ENCODE data around the gene MYO5A.
"Not testable (repeated sequence)": the region's sequence is repeated elsewhere in the genome, so short reads cannot be mapped to it uniquely, and the experiment has no call there.

The MYO5A gene

DNA sequence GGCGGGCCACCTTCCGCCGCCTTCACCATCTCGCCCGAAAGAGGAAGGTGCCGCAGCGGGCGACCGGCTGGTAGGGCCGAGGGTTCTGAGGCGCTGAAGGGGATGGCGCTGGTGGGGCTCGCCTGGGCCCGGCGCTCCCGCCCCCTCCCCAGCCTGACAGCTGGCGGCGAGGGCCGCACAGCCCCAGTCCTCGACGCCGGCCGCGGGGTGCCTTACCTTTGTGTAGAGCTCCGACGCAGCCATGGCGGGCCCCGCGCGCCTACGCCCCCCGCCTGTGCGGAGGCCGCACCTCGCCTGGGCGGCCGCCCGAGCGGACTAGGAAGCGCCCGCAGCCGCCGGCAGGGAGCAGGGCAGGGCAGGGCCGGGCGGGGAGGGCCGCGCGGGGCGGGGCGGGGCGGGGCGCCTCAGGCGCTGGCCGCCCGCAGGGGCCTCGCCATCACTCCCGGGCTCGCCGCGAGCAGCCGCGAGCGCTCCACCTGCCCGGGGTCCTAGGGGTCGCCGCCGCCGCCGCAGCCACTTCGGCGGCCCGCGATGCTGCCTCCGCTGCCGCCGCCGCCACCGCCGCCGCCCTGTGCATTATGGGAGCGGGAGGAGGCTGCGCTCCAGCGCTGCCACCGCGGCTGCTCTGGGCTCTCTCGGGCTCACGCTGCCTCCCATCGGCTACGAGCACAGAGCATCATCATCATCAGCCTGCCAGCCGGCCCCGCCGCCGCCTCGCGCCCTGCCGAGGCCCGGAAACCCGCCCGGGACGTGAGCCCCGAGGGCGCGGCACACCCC, at the start of gene MYO5A:
MYO5A (minus strand) TSS at position 317 of the 777 bp plus-strand sequence; CDS start at position 243, 74 bp downstream.
- no peaks in the 10 kb centered on the region for H3K36me3 Mint-ChIP-seq (ENCODE audit: low read depth)
- peaks cover 21% of the 10 kb centered on the region for H3K4me1 Mint-ChIP-seq (ENCODE audit: low read depth)
- no peaks in the 10 kb centered on the region for H3K9me3 Mint-ChIP-seq
- H3K4me3 Mint-ChIP-seq, result peak within 1 kb of the TSS; percentile 92
- H3K27ac Mint-ChIP-seq, result peak within 1 kb of the TSS; percentile 79
- peaks cover 13% of the 10 kb centered on the region for H3K27me3 Mint-ChIP-seq (ENCODE audit: low read depth)

DNA sequence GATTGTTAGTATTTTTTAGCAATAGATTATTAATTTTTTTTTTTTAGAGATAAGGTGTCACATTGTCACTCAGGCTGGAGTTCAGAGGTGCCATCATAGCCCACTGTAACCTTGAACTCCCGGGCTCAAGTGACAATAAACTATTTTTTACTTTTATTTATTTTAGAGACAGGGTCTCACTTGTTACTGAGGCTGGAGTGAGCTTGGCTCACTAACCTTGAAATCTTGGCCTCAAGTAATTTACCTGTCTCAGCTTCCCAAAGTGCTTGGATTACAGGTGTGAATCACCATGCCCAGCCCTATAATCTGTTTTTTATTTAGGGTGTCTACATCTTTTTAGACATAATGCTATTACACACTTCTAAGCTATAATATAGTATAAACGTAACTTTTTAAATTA, 48.0 kb upstream of the MYO5A start:
- no peaks in the 10 kb centered on the region for H3K27me3 Mint-ChIP-seq (ENCODE audit: low read depth)
- peaks cover 9% of the 10 kb centered on the region for H3K36me3 Mint-ChIP-seq (ENCODE audit: low read depth)
- no peaks in the 10 kb centered on the region for H3K4me1 Mint-ChIP-seq (ENCODE audit: low read depth)
- no peak overlapping the region for H3K4me3 Mint-ChIP-seq
- H3K9me3 Mint-ChIP-seq, result no peaks in the 10 kb centered on the region
- no peak overlapping the region for H3K27ac Mint-ChIP-seq

DNA sequence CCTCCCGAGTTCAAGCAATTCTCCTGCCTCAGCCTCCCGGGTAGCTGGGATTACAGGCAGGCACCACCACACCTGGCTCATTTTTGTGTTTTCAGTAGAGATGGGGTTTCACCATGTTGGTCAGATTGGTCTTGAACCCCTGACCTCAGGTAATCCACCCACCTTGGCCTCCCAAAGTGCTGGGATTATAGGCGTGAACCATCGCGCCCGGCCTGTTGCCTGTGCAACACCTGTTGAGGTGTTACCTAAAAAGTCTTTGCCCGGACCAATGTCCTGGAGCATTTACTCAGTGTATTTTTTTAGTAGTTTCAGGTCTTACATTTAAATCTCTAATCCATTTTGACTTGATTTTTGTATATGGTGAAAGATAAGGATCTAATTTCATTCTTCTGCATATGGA, 46.9 kb upstream of the MYO5A start:
- H3K27me3 Mint-ChIP-seq (ENCODE audit: low read depth); H3K4me3 Mint-ChIP-seq; H3K36me3 Mint-ChIP-seq (ENCODE audit: low read depth); H3K9me3 Mint-ChIP-seq; H3K27ac Mint-ChIP-seq; H3K4me1 Mint-ChIP-seq (ENCODE audit: low read depth): not testable (repeated sequence)

DNA sequence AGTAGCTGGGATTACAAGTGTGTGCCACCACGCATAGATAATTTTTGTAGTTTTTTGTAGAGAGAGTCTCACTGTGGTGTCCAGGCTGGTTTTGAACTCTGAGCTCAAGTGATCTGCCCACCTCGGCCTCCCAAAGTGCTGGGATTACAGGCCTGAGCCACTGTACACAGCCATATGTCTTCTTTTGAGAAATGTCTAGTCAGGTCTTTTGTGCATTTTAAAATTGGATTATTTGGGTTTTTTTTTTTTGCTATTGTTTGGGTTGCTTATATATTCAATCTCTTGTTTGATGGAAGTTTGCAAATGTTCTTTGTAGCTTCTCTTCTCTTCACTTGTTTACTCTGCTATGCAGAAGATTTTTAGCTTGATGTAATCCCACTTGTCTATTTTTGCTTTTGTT, 46.4 kb upstream of the MYO5A start:
- Mint-ChIP-seq H3K36me3 (ENCODE audit: low read depth) (peaks cover 6% of the 10 kb centered on the region), H3K27me3 (ENCODE audit: low read depth) (no peaks in the 10 kb centered on the region), H3K4me1 (ENCODE audit: low read depth) (no peaks in the 10 kb centered on the region), H3K4me3 (no peak overlapping the region), H3K9me3 (no peaks in the 10 kb centered on the region), H3K27ac (no peak overlapping the region)

DNA sequence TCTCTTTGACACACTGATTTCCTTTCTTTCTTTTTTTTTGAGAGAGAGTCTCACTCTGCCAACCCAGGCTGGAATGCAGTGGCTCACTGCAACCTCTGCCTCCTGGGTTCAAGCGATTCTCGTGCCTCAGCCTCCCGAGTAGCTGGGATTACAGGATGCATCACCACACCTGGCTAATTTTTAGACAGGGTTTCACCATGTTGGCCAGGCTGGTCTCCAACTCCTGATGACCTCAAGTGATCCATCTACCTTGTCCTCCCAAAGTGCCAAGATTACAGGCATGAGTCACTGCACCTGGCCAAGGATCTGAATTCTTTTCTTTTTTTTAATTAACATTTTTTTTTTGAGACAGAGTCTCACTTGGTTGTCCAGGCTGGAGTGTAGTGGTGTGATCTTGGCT, 45.9 kb upstream of the MYO5A start:
- H3K27ac Mint-ChIP-seq; H3K4me3 Mint-ChIP-seq; H3K27me3 Mint-ChIP-seq (ENCODE audit: low read depth); H3K4me1 Mint-ChIP-seq (ENCODE audit: low read depth); H3K9me3 Mint-ChIP-seq; H3K36me3 Mint-ChIP-seq (ENCODE audit: low read depth): not testable (repeated sequence)

DNA sequence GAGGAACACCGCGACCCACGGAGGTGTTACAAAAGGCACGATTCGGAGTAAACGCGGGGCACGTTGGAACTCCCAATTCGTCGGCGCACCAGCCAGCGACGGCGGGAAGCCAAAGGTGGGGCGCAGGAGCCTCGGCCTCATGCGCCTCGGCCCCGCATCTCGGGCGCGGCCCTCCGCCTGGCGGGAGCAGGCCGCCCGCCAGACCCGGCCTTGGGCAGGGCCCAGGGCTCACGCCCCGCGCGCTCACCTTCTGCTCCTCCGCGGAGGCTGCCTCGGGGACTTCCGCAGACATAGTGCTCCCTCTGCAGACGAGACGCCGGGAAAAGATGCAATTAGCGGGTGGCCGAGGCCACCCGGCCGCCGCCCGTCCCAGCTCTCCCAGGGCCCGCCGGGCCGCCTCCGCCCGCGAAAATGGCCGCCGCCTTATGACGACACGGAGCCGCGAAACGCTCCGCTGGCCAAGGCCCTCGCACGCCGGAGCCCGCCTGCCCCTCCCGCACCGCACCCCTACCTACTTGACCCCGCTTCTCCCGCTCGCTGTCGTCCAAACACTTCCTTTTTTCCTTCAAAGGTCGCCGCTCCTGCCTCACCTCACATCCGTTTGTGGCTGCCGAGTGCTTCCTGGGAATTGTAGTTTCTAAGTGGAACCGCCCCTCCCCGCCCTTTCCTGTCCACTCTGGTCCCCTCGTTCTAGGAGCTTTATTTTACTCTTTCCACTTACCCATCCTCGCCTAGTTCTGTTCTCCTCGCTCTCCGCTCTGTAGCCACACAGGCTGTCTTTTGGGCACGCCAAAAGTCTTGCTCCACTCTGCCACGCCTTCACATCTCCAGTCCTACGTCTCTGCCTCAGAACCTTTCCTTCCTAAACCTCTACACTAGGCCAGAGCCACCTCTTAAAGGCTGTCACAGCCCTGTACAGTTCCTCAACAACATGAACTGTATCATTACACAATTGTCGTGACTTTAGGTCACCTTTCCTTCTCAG, 40.2 kb upstream of the MYO5A start, which contains the start of gene ARPP19:
ARPP19 (minus strand) TSS at position 430 of the 985 bp plus-strand sequence; CDS start at position 292, 138 bp downstream.
- peaks cover 8% of the 10 kb centered on the region for H3K36me3 Mint-ChIP-seq (ENCODE audit: low read depth)
- no peaks in the 10 kb centered on the region for H3K27me3 Mint-ChIP-seq (ENCODE audit: low read depth)
- peaks cover 30% of the 10 kb centered on the region for H3K4me1 Mint-ChIP-seq (ENCODE audit: low read depth)
- no peaks in the 10 kb centered on the region for H3K9me3 Mint-ChIP-seq
- H3K4me3 Mint-ChIP-seq, result peak within 1 kb of the TSS; percentile 95
- peak within 1 kb of the TSS; percentile 98 for H3K27ac Mint-ChIP-seq

DNA sequence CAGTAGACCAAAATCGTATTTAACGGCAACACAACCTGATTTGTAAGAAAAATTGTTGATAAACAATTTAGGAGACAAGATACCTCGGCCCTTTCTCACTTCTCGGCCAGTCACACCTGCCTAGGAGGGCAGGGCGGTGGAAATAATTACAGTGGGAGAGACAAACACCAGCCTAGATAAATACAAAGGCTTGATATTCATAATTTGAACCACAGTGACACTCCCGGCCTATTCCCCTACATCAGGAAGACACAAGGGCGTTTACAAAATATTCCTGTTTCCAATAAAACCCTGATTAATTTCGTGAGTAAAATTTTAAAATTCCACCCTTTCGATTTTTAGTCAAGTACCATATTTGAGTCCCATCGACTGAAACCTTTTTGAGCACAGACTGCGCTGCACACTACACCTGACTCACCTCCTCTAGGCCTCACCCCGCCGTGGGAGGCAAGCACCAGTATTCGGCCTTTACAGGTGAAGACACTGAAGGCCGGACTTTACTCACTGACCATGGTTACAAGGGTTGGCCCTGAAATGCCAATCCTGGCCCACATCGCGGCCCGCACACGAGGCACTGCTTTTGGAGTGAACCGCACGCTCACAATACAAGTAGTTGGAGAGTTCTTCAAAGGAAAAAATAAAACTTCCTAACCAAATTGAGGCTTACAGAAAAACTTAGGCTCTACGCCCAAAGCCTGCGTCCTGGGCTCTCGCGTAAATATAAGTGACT, 39.4 kb upstream of the MYO5A start:
- peaks cover 36% of the 10 kb centered on the region for H3K4me1 Mint-ChIP-seq (ENCODE audit: low read depth)
- H3K36me3 Mint-ChIP-seq (ENCODE audit: low read depth), result peaks cover 8% of the 10 kb centered on the region
- no peaks in the 10 kb centered on the region for H3K9me3 Mint-ChIP-seq
- peak overlapping the region; percentile 95 for H3K4me3 Mint-ChIP-seq
- H3K27ac Mint-ChIP-seq, result peak overlapping the region; percentile 98
- no peaks in the 10 kb centered on the region for H3K27me3 Mint-ChIP-seq (ENCODE audit: low read depth)

DNA sequence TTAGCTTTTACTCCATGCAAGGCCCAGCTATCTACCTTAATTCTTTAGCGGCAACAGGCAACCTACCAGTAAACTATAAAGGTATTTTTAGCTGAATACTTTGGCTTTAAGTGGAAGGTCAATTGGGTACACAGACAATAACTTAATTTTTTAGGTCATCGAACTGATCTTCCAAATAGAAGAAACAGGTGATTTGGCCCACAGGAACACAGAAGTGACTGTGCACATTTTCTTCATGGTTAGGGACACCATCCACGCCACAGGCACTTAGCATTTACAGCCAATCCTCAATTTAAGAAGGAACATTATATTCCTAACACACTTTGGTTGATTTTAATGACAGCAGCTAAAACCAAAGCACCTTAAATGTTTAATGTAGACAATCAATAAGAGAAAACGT, 38.2 kb upstream of the MYO5A start:
- no peaks in the 10 kb centered on the region for H3K9me3 Mint-ChIP-seq
- H3K36me3 Mint-ChIP-seq (ENCODE audit: low read depth), result peaks cover 11% of the 10 kb centered on the region
- H3K27me3 Mint-ChIP-seq (ENCODE audit: low read depth), result no peaks in the 10 kb centered on the region
- H3K4me1 Mint-ChIP-seq (ENCODE audit: low read depth), result peaks cover 40% of the 10 kb centered on the region
- peak overlapping the region; percentile 31 for H3K27ac Mint-ChIP-seq
- H3K4me3 Mint-ChIP-seq, result peak overlapping the region; percentile 95

DNA sequence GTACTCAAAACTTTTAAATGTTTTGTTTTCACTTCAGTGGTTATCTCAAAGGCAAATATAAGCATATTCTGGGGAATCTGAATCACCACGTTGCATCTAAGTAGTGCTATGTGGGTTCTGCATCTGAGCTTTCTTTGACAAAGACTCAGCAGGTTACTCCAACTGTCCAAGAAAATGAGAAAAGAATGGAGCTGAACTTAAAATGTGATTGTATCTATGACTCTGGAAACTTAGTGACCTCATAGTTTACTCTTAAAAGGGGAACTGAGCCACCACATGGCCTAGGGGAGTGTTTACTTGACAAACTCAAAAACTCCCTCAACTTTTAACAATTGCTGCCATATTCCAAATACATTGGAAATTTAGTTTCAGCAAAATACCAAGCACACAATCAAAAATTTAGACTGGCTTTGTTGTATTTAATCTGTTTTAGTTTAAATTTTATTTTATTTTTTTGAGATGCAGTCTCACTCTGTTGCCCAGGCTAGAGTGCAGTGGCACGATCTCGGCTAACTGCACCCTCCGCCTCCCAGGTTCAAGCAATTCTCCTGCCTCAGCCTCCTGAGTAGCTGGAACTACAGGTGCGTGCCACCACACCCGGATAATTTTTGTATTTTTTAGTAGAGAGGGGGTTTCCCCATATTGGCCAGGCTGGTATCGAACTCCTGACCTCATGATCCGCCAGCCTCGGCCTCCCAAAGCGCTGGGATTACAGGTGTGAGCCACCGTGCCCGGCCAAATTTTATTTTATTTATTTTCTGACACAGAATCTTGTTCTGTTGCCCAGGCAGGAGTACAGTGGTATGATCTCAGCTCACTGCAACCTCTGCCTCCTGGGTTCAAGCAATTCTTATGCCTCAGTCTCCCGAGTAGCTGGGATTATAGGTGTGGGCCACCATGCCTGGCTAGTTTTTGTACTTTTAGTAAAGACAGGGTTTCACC, 37.0 kb upstream of the MYO5A start:
- not testable (repeated sequence) for H3K27me3 Mint-ChIP-seq (ENCODE audit: low read depth); H3K9me3 Mint-ChIP-seq
- H3K4me3 Mint-ChIP-seq, result peak overlapping the region; percentile 31
- peak overlapping the region; percentile 76 for H3K27ac Mint-ChIP-seq
- peaks cover 13% of the 10 kb centered on the region for H3K36me3 Mint-ChIP-seq (ENCODE audit: low read depth)
- peaks cover 49% of the 10 kb centered on the region for H3K4me1 Mint-ChIP-seq (ENCODE audit: low read depth)

DNA sequence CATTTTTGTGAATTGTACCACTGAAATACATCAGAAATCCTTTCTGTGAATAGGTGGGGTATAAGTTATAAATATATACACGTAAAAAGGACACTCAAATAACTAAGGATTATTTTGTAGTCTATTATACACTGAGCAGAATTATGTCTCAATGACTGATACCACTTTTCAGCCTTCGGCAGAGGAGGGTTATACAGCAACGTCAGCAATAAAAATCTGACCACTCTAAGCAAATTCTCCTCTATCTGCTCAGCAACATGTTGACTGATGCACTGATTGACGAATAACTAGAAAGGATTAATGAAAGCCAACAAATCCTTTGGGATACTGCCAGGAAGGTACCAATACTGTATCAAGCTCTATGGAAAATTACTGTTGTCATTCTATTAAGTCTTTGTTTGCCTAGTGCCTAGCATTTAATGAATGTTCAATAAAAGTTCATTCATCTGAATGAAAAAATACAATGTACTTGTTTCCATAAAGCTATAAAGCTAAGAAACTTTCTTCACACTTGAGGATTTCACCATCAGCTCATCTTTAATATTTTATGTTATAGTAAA, 34.9 kb upstream of the MYO5A start:
- H3K36me3 Mint-ChIP-seq (ENCODE audit: low read depth), result peaks cover 13% of the 10 kb centered on the region
- no peaks in the 10 kb centered on the region for H3K9me3 Mint-ChIP-seq
- H3K4me3 Mint-ChIP-seq, result no peak overlapping the region
- H3K27me3 Mint-ChIP-seq (ENCODE audit: low read depth), result no peaks in the 10 kb centered on the region
- H3K27ac Mint-ChIP-seq, result no peak overlapping the region
- peaks cover 64% of the 10 kb centered on the region for H3K4me1 Mint-ChIP-seq (ENCODE audit: low read depth)

DNA sequence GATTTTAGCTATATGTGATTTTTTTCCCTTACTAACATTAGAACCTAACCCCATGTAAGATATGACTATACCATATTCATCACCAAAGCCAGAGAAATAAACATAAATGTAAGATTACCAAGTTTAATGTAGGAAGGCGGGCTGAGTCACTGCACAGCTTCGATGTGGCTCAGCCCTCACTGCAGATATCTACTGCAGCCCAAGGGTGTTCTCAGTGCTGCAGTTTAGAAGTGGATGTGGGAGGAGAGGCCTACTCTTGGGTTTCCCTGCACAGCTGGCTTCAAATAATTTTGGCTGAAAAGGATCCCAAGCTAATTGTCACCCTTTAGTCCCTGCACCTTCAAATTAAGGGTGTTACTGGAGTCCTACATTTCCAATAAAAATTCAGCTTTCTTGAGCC, 30.9 kb upstream of the MYO5A start:
- Mint-ChIP-seq H3K4me1 (ENCODE audit: low read depth) (peaks cover 58% of the 10 kb centered on the region), H3K27ac (peak overlapping the region; percentile 46), H3K9me3 (no peaks in the 10 kb centered on the region), H3K4me3 (peak overlapping the region; percentile 32), H3K36me3 (ENCODE audit: low read depth) (peaks cover 23% of the 10 kb centered on the region), H3K27me3 (ENCODE audit: low read depth) (no peaks in the 10 kb centered on the region)

DNA sequence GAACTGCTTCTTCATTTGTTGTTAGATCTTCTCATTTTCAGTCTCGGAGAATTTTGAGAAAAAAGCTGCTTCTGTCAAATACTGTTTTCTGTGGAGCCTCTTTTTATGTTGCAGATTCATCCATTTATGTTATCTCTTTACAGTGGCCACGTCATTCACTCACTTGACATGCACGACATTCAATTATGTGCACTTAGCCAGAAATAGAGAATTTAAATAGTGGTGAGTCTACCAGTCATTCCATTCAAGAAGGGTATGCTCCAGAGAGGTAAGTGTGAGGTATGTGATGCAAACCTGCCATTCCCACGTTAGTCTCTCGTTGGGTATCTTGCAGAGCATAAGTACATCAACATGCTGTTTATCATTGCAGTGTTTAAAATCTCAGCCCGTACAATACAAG, 30.3 kb upstream of the MYO5A start:
- Mint-ChIP-seq H3K27me3 (ENCODE audit: low read depth) (no peaks in the 10 kb centered on the region), H3K4me1 (ENCODE audit: low read depth) (peaks cover 55% of the 10 kb centered on the region), H3K4me3 (peak overlapping the region; percentile 32), H3K9me3 (no peaks in the 10 kb centered on the region), H3K27ac (peak overlapping the region; percentile 79), H3K36me3 (ENCODE audit: low read depth) (peaks cover 23% of the 10 kb centered on the region)

DNA sequence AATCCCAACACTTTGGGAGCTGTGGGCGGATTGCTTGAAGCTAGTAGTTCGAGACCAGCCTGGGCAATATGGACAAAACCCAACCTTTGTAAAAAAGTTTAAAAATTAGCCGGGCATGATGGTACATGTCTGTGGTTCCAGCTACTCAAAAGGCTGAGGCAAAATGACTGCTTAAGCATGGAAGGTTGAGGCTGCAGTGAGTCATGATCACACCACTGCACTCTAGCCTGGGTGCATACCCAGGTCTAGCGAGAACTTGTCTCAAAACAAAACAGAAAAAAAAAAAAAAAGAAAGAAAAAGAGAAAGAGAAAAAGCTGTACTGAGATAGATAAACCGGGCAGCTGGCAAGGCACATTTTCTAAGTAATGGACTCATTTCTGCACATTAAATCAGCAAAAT, 29.5 kb upstream of the MYO5A start:
- Mint-ChIP-seq H3K4me1 (ENCODE audit: low read depth) (peaks cover 51% of the 10 kb centered on the region), H3K36me3 (ENCODE audit: low read depth) (peaks cover 27% of the 10 kb centered on the region), H3K27me3 (ENCODE audit: low read depth) (no peaks in the 10 kb centered on the region), H3K9me3 (no peaks in the 10 kb centered on the region), H3K4me3 (peak overlapping the region; percentile 67), H3K27ac (peak overlapping the region; percentile 79)

All from T-helper 1 cell treated with Interleukin-12 subunit alpha and Interleukin-12 subunit beta and Interleukin-4 antibody, amounts not matched to agents 30 μg/mL and 1 μg/mL, for 36 hours (primary cell).